ENCODE measurements around the gene WNT7B.

The WNT7B gene

DNA sequence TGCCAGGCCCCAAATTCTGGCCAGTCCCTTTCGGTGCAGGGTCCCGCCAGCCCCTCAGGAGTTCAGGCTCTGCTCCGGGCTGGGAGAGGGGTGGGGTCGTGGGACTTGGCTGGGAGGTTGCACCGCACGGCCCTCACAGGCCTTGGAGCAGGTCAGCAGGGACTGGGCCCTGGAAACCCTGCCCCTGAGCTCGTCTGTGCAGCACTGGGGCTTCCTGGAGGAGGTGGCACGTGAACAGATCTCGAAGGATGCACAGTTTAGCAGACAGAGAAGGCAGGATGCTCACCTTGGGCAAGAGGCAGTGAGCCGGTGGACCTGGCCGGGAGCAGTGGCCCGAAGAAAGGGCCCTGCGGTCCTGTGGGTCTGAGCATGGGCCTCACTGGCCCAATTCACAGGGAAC, 70.0 kb downstream of the WNT7B start:
- no peak for DNase-seq (ENCODE audit: low read depth, low spot score)
- ChIA-PET CTCF (interaction anchor here (1.4 kb wide), 1 partner anchor 43 kb away, joined by 5 read pairs; no protein-coding TSS in a partner anchor), POLR2A (no interaction called here)
- no peak overlapping the region for H3K4me3 ChIP-seq (ENCODE audit: low read depth, low read length)
- TF ChIP-seq, protein P1, sequence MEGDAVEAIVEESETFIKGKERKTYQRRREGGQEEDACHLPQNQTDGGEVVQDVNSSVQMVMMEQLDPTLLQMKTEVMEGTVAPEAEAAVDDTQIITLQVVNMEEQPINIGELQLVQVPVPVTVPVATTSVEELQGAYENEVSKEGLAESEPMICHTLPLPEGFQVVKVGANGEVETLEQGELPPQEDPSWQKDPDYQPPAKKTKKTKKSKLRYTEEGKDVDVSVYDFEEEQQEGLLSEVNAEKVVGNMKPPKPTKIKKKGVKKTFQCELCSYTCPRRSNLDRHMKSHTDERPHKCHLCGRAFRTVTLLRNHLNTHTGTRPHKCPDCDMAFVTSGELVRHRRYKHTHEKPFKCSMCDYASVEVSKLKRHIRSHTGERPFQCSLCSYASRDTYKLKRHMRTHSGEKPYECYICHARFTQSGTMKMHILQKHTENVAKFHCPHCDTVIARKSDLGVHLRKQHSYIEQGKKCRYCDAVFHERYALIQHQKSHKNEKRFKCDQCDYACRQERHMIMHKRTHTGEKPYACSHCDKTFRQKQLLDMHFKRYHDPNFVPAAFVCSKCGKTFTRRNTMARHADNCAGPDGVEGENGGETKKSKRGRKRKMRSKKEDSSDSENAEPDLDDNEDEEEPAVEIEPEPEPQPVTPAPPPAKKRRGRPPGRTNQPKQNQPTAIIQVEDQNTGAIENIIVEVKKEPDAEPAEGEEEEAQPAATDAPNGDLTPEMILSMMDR (IDR thresholded peaks at IDR 0.05; ENCODE audit: insufficient read depth, low read length, missing control alignments), result no peak

GRCh38 chr22:45905924-45906865, 70.8 kb downstream of the WNT7B start:
- POLR2A ChIA-PET, result no interaction called here

DNA sequence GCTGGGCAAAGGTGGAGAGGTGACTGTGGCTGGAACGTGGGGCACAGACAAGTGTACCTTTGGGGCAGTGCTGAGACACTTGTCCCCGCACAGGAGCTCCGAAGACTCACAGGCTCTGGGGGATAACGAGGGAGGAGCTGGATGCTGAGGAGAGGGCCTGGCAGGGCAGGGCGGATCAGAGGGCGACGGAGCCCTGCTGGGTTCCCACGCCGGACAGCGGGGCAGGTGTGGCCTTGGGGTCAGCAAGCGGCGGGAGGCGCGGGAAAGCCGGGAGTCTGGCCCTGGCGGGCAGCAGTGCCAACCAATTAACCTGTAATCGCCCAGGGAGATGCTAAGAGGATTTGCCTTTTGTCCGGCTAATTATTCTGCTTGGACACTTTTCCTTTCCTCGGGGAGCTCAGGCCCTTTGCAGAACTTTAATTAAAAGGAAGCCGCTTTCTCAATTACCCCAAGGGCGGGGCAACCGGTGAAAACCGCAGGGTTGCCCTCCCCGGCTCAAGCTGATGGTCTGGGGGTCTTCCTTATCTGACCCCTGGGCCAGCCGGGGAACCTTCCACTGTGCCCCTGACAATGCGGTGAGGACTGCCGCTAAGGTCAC, 71.5 kb downstream of the WNT7B start:
- DNase-seq (ENCODE audit: low read depth, low spot score), result no peak
- ChIA-PET CTCF (interaction anchor here (1.2 to 1.4 kb wide), 2 partner anchors 36 to 41 kb away, joined by 4 to 5 read pairs; no protein-coding TSS in a partner anchor), POLR2A (no interaction called here)
- TF ChIP-seq, protein P1 (IDR thresholded peaks at IDR 0.05; ENCODE audit: insufficient read depth, low read length, missing control alignments), result no peak
- no peak overlapping the region for H3K4me3 ChIP-seq (ENCODE audit: low read depth, low read length)

More at GRCh38 chr22:45905924-45906865, 70.8 kb downstream of the WNT7B start:
- H3K4me3 ChIP-seq (ENCODE audit: low read depth, low read length), result 0 out of 2 replicates have a peak overlapping the region, but pooled peaks have one; percentile 1
- DNase-seq (ENCODE audit: low read depth, low spot score), result peak; percentile 9
- TF ChIP-seq, protein P1 (IDR thresholded peaks at IDR 0.05; ENCODE audit: insufficient read depth, low read length, missing control alignments), result no peak
- CTCF ChIA-PET, result interaction anchor here (1.2 to 1.4 kb wide), 2 partner anchors 35 to 42 kb away, joined by 4 to 5 read pairs; no protein-coding TSS in a partner anchor

GRCh38 chr22:45904236-45904635, 72.7 kb downstream of the WNT7B start:
- CTCF ChIA-PET, result interaction anchor here (1.0 kb wide), 1 partner anchor 8 kb away, joined by 3 read pairs; no protein-coding TSS in a partner anchor
- POLR2A ChIA-PET, result no interaction called here
- TF ChIP-seq, protein P1 (IDR thresholded peaks at IDR 0.05; ENCODE audit: insufficient read depth, low read length, missing control alignments), result no peak
- H3K4me3 ChIP-seq (ENCODE audit: low read depth, low read length), result no peak overlapping the region
- DNase-seq (ENCODE audit: low read depth, low spot score), result no peak

GRCh38 chr22:45903355-45904135, 73.4 kb downstream of the WNT7B start:
- POLR2A ChIA-PET, result interaction anchor here (0.7 to 1.1 kb wide), 2 partner anchors 10 to 19 kb away, joined by 3 read pairs; no protein-coding TSS in a partner anchor
- TF ChIP-seq, protein P1 (IDR thresholded peaks at IDR 0.05; ENCODE audit: insufficient read depth, low read length, missing control alignments), result no peak
- peak overlapping the region; percentile 2; the same call in 1 of the 2 replicates for H3K4me3 ChIP-seq (ENCODE audit: low read depth, low read length)
- peak; percentile 16 for DNase-seq (ENCODE audit: low read depth, low spot score)
- CTCF ChIA-PET, result interaction anchor here (0.6 to 1.0 kb wide), 3 partner anchors 9 to 171 kb away, joined by 3 read pairs; no protein-coding TSS in a partner anchor

All from AG04449 (cell line).